Activated CD8-positive, alpha-beta memory T cell treated with anti-CD3 and anti-CD28 coated beads, Interleukin-2, amount 10 ng/mL, durations not matched to agents 7 days and 5 days (primary cell): ENCODE results near the gene LRSAM1. TPM values are rescaled to one million over a fixed set of nuclear protein-coding genes. Genes with fewer than 3 reads are reported as not detected.
"Not testable (repeated sequence)": the region's sequence is repeated elsewhere in the genome, so short reads cannot be mapped to it uniquely, and the experiment has no call there.

Experiments
- ATAC-seq: fragments of 150-1000 bp; cut with Tn5 transposase; one replicate; pipeline ENCODE4 v1.10.0; 2021; ENCODE audit warnings: moderate library complexity
- CTCF ChIA-PET: fragments of 350-600 bp; sonication (Branson Sonifier 250); formaldehyde crosslinking; loops from one replicate; lab custom pipeline; 2021; ENCODE audit warnings: antibody characterized with exemption; lab: Charles Lee
- DNase-seq: peaks from one replicate; pipeline ENCODE4 v3.0.0-alpha.2; 2020
- H3K27ac Mint-ChIP-seq: one replicate; pipeline ENCODE4 v1.8.0; 2021; ENCODE audit warnings: mild to moderate bottlenecking, mixed read lengths
- H3K27me3 Mint-ChIP-seq: one replicate; pipeline ENCODE4 v1.8.0; 2021; ENCODE audit warnings: mixed read lengths
- H3K36me3 Mint-ChIP-seq: one replicate; pipeline ENCODE4 v1.8.0; 2021; ENCODE audit warnings: mild to moderate bottlenecking, mixed read lengths
- H3K4me1 Mint-ChIP-seq: one replicate; pipeline ENCODE4 v1.8.0; 2021; ENCODE audit warnings: mixed read lengths
- H3K4me3 Mint-ChIP-seq: one replicate; pipeline ENCODE4 v1.8.0; 2021; ENCODE audit warnings: mild to moderate bottlenecking, moderate library complexity, mixed read lengths
- H3K9me3 Mint-ChIP-seq: one replicate; pipeline ENCODE4 v1.8.0; 2022; ENCODE audit warnings: low read depth, mixed read lengths
- total RNA-seq, 2 experiments: library from RNA; stranded (reverse); gene quantifications; one replicate each; pipeline ENCODE4 v1.2.3, GENCODE V29; 2021

The LRSAM1 gene
- total RNA-seq, 2 experiments from 2014 or later, result 25.5 to 27.7 TPM

- no peaks in the 10 kb centered on the region for H3K27me3 Mint-ChIP-seq
- CTCF ChIA-PET, result interaction anchor here (1.0 to 2.2 kb wide), 5 partner anchors 8 to 136 kb away, joined by 3 to 5 read pairs (median 4); partner anchors contain the start of gene ZNF79
Observed at GRCh38 chr9:127451858-127452656, 747 bp downstream of the LRSAM1 start.

GRCh38 chr9:127452691-127453090 is 1.4 kb downstream of the LRSAM1 start:
- ATAC-seq (no peak), DNase-seq (no peak)
- CTCF ChIA-PET, result interaction anchor here (1.0 to 2.2 kb wide), 4 partner anchors 8 to 135 kb away, joined by 3 to 5 read pairs (median 4); no protein-coding TSS in a partner anchor
- peaks cover 35% of the 10 kb centered on the region for H3K4me1 Mint-ChIP-seq
- H3K36me3 Mint-ChIP-seq, result peaks cover 41% of the 10 kb centered on the region
- H3K27ac Mint-ChIP-seq, result peak overlapping the region; percentile 96
- peak overlapping the region; percentile 95 for H3K4me3 Mint-ChIP-seq
- H3K9me3 Mint-ChIP-seq, result no peaks in the 10 kb centered on the region
- no peaks in the 10 kb centered on the region for H3K27me3 Mint-ChIP-seq

More at GRCh38 chr9:127451858-127452656, 747 bp downstream of the LRSAM1 start:
- H3K9me3 Mint-ChIP-seq, result no peaks in the 10 kb centered on the region
- H3K4me3 Mint-ChIP-seq, result peak overlapping the region; percentile 95
- H3K27ac Mint-ChIP-seq, result peak overlapping the region; percentile 96
- ATAC-seq (peak; percentile 28), DNase-seq (peak; percentile 80)
- H3K36me3 Mint-ChIP-seq, result peaks cover 44% of the 10 kb centered on the region
- H3K4me1 Mint-ChIP-seq, result peaks cover 40% of the 10 kb centered on the region

- H3K9me3 Mint-ChIP-seq, result no peaks in the 10 kb centered on the region
- no peak overlapping the region for H3K4me3 Mint-ChIP-seq
- no peaks in the 10 kb centered on the region for H3K27me3 Mint-ChIP-seq
- peak; percentile 59 for DNase-seq
- ATAC-seq, result no peak
- peaks cover 18% of the 10 kb centered on the region for H3K36me3 Mint-ChIP-seq
- peaks cover 10% of the 10 kb centered on the region for H3K4me1 Mint-ChIP-seq
- peak overlapping the region; percentile 13 for H3K27ac Mint-ChIP-seq
- CTCF ChIA-PET, result interaction anchor here (0.8 to 2.5 kb wide), 9 partner anchors 31 to 415 kb away, joined by 3 to 9 read pairs (median 4); partner anchors contain the start of genes STXBP1, TOR2A and ZNF79
Observed at GRCh38 chr9:127455324-127455992, 4.1 kb downstream of the LRSAM1 start.

- peaks cover 5% of the 10 kb centered on the region for H3K4me1 Mint-ChIP-seq
- H3K36me3 Mint-ChIP-seq, result peaks cover 20% of the 10 kb centered on the region
- DNase-seq (no peak), ATAC-seq (no peak)
- CTCF ChIA-PET, result no interaction called here
- no peak overlapping the region for H3K4me3 Mint-ChIP-seq
- no peaks in the 10 kb centered on the region for H3K9me3 Mint-ChIP-seq
- no peaks in the 10 kb centered on the region for H3K27me3 Mint-ChIP-seq
- H3K27ac Mint-ChIP-seq, result no peak overlapping the region
Observed at GRCh38 chr9:127457191-127457878, 6.0 kb downstream of the LRSAM1 start.

GRCh38 chr9:127458921-127459320 is 7.6 kb downstream of the LRSAM1 start:
- Mint-ChIP-seq H3K27ac (no peak overlapping the region), H3K4me3 (no peak overlapping the region), H3K27me3 (no peaks in the 10 kb centered on the region), H3K4me1 (no peaks in the 10 kb centered on the region), H3K36me3 (peaks cover 24% of the 10 kb centered on the region), H3K9me3 (no peaks in the 10 kb centered on the region)
- DNase-seq (no peak), ATAC-seq (no peak)
- CTCF ChIA-PET, result no interaction called here

GRCh38 chr9:127463382-127463781 is 12.1 kb downstream of the LRSAM1 start:
- no peak for DNase-seq
- Mint-ChIP-seq H3K4me1 (no peaks in the 10 kb centered on the region), H3K27me3 (no peaks in the 10 kb centered on the region), H3K27ac (no peak overlapping the region), H3K4me3 (no peak overlapping the region), H3K9me3 (no peaks in the 10 kb centered on the region), H3K36me3 (peaks cover 29% of the 10 kb centered on the region)
- ATAC-seq, result no peak
- CTCF ChIA-PET, result no interaction called here

GRCh38 chr9:127463911-127464310 is 12.6 kb downstream of the LRSAM1 start:
- Mint-ChIP-seq H3K4me3 (no peak overlapping the region), H3K4me1 (no peaks in the 10 kb centered on the region), H3K9me3 (no peaks in the 10 kb centered on the region), H3K27ac (no peak overlapping the region), H3K27me3 (no peaks in the 10 kb centered on the region), H3K36me3 (peaks cover 30% of the 10 kb centered on the region)
- DNase-seq (no peak), ATAC-seq (no peak)
- CTCF ChIA-PET, result no interaction called here

- H3K4me1 Mint-ChIP-seq, result not testable (repeated sequence)
Observed at GRCh38 chr9:127466407-127466917, 15.2 kb downstream of the LRSAM1 start.

GRCh38 chr9:127467621-127468020 is 16.3 kb downstream of the LRSAM1 start:
- Mint-ChIP-seq H3K4me3 (no peak overlapping the region), H3K36me3 (peaks cover 23% of the 10 kb centered on the region), H3K9me3 (no peaks in the 10 kb centered on the region), H3K27me3 (no peaks in the 10 kb centered on the region), H3K27ac (no peak overlapping the region), H3K4me1 (no peaks in the 10 kb centered on the region)
- CTCF ChIA-PET, result no interaction called here
- ATAC-seq, result no peak
- DNase-seq, result no peak

More at GRCh38 chr9:127466407-127466917, 15.2 kb downstream of the LRSAM1 start:
- ATAC-seq, DNase-seq, H3K27ac Mint-ChIP-seq, H3K9me3 Mint-ChIP-seq, H3K27me3 Mint-ChIP-seq, H3K4me3 Mint-ChIP-seq: not testable (repeated sequence)
- peaks cover 31% of the 10 kb centered on the region for H3K36me3 Mint-ChIP-seq
- CTCF ChIA-PET, result interaction anchor here (1.1 kb wide), 1 partner anchor 182 kb away, joined by 3 read pairs; no protein-coding TSS in a partner anchor

GRCh38 chr9:127470662-127471061 is 19.4 kb downstream of the LRSAM1 start:
- Mint-ChIP-seq H3K27ac (no peak overlapping the region), H3K4me1 (no peaks in the 10 kb centered on the region), H3K27me3 (no peaks in the 10 kb centered on the region), H3K9me3 (no peaks in the 10 kb centered on the region), H3K36me3 (peaks cover 24% of the 10 kb centered on the region), H3K4me3 (no peak overlapping the region)
- CTCF ChIA-PET, result no interaction called here
- DNase-seq, result no peak
- no peak for ATAC-seq

GRCh38 chr9:127473501-127473900 is 22.2 kb downstream of the LRSAM1 start:
- H3K27me3 Mint-ChIP-seq, result no peaks in the 10 kb centered on the region
- H3K4me3 Mint-ChIP-seq, result no peak overlapping the region
- H3K36me3 Mint-ChIP-seq, result peaks cover 10% of the 10 kb centered on the region
- H3K4me1 Mint-ChIP-seq, result no peaks in the 10 kb centered on the region
- ATAC-seq (no peak), DNase-seq (no peak)
- CTCF ChIA-PET, result no interaction called here
- H3K27ac Mint-ChIP-seq, result no peak overlapping the region
- no peaks in the 10 kb centered on the region for H3K9me3 Mint-ChIP-seq

GRCh38 chr9:127473932-127474331 is 22.6 kb downstream of the LRSAM1 start:
- no peak for DNase-seq
- Mint-ChIP-seq H3K27me3 (no peaks in the 10 kb centered on the region), H3K9me3 (no peaks in the 10 kb centered on the region), H3K4me3 (no peak overlapping the region), H3K27ac (no peak overlapping the region), H3K36me3 (peaks cover 8% of the 10 kb centered on the region), H3K4me1 (no peaks in the 10 kb centered on the region)
- ATAC-seq, result no peak
- CTCF ChIA-PET, result no interaction called here

- H3K27ac Mint-ChIP-seq, result no peak overlapping the region
- CTCF ChIA-PET, result no interaction called here
- peaks cover 3% of the 10 kb centered on the region for H3K36me3 Mint-ChIP-seq
- no peaks in the 10 kb centered on the region for H3K4me1 Mint-ChIP-seq
- DNase-seq (no peak), ATAC-seq (no peak)
- no peaks in the 10 kb centered on the region for H3K27me3 Mint-ChIP-seq
- no peak overlapping the region for H3K4me3 Mint-ChIP-seq
- H3K9me3 Mint-ChIP-seq, result no peaks in the 10 kb centered on the region
Observed at GRCh38 chr9:127474592-127474991, 23.3 kb downstream of the LRSAM1 start.
